Myocyte (in vitro differentiated cells): ENCODE data around the gene VPS13D. TPM values are rescaled to one million over a fixed set of nuclear protein-coding genes. Genes with fewer than 3 reads are reported as not detected.

Experiments
- DNase-seq: peaks from one replicate; pipeline ENCODE4 v3.0.0-alpha.2; 2012; ENCODE audit warnings: low read depth
- total RNA-seq: library from RNA; depleted of rRNA; stranded (reverse); fragments of >200 nt; gene quantifications from 2 replicates; pipeline ENCODE4 v1.2.3, GENCODE V29; 2014

Gene VPS13D
- total RNA-seq, 1 donor from 2014 or later, result 23.0 TPM

DNA sequence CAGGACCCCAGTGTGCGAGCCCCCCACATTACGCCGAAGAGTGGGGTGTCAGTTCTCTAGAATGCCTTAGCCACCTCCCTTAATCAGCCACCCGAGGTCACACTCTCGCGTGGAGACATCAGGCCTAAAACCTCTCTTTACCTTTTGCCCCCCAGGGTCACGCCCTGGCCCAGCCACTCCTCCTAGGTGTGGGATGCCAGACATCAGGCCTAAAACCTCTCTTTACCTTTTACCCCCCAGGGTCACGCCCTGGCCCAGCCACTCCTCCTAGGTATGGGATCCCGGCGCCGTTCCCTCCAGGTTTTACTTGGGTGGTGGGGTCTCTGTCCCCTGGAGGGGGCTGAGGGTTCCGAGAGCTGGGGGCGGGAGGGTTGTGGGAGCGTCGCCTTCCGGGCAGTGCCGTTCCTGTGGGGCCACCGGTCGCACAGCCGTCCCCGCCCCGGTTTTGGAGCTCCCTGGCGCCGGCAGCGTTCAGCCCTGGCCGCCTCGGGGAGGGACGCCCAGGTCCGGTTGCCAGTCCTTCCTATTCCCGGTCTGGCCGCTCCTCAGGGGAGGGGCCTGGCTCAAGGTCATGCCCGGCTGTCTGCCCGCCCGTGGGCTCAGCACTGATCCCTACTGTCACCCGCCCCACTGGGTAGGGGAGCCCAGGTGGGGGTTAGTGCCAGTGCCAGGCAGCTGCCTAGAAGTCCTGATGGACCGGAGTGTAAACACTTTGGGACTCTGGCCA lies 882 bp downstream of the VPS13D start:
- DNase-seq, result peak; percentile 66

DNA sequence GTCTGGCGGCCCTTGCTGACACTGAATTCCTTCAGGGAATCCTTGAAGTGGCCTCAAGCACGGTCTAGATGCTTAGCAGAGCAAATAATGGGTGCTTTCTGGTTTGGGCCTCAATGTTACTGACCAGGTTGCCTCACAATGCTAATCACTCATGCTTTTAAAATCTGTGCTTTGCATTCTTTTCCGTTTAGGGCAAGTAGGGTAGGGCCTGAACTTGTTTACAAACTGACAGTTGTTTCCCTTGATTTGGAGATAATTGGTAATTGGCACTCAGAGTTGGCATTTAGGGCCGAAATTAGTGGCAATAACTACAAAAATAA lies 1.4 kb downstream of the VPS13D start:
- DNase-seq, result no peak

DNA sequence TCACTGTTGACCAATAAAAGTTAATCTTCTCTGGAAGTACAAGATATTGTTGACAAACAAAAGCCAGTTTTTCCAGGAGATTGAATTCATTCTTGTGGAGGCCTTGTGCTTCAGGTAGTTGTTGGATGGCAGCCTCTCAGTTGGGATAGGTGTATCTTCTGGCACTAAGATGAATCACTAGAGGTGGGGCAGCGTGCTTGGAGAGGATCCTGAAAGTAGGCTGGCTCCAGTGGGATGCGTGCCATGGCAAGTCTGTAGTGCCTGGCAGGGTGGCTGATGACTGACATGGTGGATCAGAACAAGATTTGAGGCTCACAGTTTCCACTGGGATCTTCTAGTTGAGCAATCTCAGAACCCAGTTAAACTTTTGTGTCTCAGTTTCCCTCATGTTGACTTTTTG lies 2.4 kb downstream of the VPS13D start:
- no peak for DNase-seq

- DNase-seq, result no peak
Measured at GRCh38 chr1:12244078-12244477, 14.2 kb downstream of the VPS13D start.

GRCh38 chr1:12244585-12244984 lies 14.8 kb downstream of the VPS13D start:
- no peak for DNase-seq

DNA sequence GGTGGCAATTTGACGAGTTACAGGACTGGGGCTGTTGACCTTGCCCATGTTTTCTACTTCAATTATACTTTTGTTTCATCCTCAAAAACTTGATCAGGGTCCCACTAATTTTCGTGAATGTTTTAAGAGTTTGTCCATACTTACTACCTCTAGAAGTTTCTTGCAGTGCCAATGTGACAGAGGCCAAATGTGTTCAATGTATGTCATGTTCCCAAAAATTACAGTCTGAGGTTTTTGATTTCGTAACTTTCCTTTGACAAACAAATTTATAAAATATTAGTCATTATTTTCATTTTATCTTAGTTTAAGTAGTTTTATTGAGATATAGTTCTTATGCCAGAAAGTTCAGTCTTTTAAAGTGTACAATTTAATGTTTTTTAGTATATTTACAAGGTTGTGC lies 15.3 kb downstream of the VPS13D start:
- DNase-seq, result no peak

GRCh38 chr1:12245733-12246132 lies 15.9 kb downstream of the VPS13D start:
- DNase-seq, result no peak

- no peak for DNase-seq
Measured at GRCh38 chr1:12246584-12246983, 16.8 kb downstream of the VPS13D start.

- no peak for DNase-seq
Measured at GRCh38 chr1:12249181-12249580, 19.4 kb downstream of the VPS13D start.

DNA sequence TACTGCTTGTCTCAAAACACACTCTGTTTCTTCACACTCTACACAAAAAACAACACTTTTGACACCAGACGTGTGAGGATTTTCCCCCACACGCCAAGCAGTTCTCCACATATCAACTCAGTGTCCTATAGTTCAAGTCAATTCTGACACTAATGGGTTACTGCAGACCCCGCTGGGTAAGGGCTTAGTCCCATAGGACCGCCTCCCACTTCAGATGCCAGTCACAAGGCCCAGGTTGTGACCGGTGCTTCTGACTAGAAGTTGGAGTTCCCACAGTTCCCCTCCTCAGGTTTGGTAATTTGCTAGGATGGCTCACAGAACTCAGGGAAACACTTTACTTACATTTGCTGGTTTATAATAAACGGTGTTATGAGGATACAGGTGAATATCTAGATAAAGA lies 19.9 kb downstream of the VPS13D start:
- no peak for DNase-seq

- DNase-seq, result peak; percentile 45
Measured at GRCh38 chr1:12251442-12251841, 21.6 kb downstream of the VPS13D start.

GRCh38 chr1:12255913-12256312 lies 26.1 kb downstream of the VPS13D start:
- no peak for DNase-seq

- no peak for DNase-seq
Measured at GRCh38 chr1:12258272-12258671, 28.4 kb downstream of the VPS13D start.

DNA sequence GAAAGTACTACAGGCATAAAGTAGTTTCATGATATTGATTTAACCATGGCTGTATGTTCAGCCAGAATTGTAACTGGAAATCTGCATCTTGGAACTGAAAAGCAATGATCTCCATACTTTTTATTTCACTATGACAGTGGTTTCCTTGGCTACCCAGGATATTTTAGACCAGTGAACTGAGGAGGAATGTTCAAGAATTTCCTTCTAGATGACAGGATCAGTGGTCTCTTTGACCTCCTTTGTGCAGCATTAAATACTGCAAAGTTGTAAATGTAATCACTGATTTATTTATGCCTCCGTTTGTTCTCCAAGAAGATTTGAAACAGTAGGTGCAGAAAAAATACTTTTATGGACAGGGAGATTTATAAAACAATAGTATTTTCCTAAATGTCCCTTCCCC lies 39.5 kb downstream of the VPS13D start:
- no peak for DNase-seq

DNA sequence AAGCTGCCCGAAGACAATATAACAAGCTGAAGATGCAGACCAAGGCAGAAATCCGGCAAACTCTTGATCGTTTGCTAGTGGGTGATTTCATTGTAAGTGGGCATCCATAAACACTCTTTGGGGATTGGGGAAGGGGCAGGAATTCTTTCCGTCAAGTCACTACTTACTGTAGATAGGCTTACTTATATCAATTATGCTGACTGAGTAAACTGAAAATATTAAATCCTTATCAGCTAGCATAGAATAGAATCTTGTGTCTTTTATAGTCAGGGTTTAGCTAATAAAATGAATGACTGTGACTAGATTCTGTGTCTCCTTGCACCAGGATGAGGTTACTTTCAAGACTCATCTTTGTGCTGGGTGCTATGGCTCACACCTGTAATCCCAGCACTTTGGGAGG lies 41.2 kb downstream of the VPS13D start:
- DNase-seq, result no peak

- DNase-seq, result no peak
Measured at GRCh38 chr1:12272770-12273169, 42.9 kb downstream of the VPS13D start.

DNA sequence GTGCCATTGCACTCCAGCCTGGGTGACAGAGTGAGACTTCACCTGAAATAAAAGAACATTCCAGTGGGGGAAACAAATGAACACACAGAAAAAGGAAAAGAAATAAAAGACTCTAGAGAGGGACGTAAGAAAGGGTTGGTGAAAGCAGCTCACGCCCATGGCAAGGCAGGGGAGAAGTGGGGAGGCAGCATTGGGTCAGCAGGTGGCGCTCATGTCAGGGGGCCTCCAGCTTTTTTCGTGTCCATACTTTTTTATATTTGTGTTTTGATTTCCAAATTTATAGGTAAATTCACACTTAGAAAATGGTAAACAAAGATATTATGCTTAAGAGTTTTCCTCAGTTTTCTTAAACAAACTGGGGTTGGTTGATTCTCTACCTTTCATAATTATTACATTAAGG lies 45.5 kb downstream of the VPS13D start:
- DNase-seq, result no peak

- no peak for DNase-seq
Measured at GRCh38 chr1:12276225-12276624, 46.4 kb downstream of the VPS13D start.

DNA sequence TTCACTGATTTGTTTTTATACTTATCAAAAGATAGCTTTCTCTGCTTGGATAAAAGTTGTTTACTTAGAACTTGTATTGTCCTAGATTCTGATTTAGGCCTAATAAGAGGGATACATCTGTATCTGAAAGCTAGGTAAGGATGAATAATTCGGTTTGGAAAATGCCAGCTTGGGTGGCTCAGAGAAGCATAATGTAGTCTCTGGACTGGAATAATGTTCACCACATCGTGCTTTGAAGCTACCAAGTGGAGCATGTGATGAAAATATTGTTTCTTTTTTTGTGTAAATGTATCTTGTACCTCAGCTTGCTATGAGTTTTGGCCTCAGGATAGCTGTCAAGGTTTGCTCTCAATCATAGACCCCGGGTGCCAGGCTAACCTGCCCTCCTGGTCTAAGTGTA lies 49.2 kb downstream of the VPS13D start:
- DNase-seq, result no peak

- DNase-seq, result peak; percentile 51
Measured at GRCh38 chr1:12279728-12280464, 50.1 kb downstream of the VPS13D start.

DNA sequence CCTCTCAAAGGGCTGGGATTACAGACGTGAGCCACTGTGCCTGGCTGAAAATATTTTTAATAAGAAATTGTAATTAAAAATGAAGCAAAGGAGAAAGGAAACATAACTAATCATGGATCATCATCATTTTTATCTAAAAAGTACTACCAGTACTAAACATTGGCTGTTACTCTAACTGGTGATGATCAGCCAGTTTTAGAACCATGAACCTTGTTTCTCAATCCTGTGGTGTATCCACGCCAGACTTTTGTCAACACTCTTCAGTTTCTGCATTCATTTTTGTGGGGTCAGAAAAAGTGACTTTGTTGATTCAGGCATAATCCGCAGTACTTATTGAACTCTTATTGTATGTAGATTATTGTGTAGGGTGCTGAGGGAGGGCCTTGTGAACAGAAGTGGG lies 52.3 kb downstream of the VPS13D start:
- DNase-seq, result no peak

DNA sequence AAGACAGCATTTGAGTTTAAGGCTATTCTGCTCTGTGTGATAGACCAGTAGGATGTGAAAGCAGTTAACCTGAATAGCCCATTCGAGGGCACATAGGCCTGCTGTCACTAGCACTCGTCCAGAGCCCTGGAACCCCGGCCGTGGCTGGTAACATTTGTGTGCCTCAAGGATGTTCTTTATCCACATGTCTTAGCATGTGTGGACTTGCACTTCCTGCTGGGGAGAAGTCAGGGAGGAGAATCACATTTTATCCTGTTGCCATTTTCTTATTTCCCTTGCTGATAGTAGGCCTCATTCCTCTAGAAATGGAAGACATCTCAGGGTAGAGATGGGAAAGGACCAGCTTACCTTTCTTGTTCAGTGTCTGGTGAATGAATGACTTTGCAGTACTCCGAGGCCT lies 54.7 kb downstream of the VPS13D start:
- no peak for DNase-seq

DNA sequence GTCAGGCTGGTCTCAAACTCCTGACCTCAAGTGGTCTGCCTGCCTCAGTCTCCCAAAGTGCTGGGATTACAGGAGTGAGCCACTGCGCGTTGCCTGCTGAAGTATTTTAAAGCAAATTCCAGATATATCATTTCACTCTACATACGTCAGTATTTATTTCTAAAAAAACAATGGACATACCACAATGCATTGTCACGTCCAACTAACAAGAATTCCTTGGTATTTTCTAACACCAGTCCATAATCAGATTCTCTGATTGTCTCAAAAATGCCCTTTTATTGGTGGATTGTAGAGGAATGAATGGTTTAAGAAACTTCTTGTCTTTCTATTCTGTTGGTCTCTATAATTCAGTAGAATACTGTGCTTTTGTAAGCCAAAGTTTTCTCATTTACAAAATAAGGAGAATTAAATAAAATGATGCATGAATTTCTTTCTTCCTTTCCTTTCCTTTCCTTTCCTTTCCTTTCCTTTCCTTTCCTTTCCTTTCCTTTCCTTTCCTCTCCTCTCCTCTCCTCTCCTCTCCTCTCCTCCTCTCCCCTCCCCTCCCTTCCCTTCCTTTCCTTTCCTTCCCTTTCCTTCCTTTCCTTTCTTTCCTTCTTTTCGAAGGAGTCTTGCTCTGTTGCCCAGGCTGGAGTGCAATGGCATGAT lies 55.8 kb downstream of the VPS13D start:
- DNase-seq, result no peak
